Measurements from ENCODE around the gene PPP1R12B. TPM values are rescaled to one million over a fixed set of nuclear protein-coding genes. Genes with fewer than 3 reads are reported as not detected.
"Not testable (repeated sequence)": the region's sequence is repeated elsewhere in the genome, so short reads cannot be mapped to it uniquely, and the experiment has no call there.

The PPP1R12B gene
- total RNA-seq, 1 experiment from 2014 or later, result 23.0 TPM

DNA sequence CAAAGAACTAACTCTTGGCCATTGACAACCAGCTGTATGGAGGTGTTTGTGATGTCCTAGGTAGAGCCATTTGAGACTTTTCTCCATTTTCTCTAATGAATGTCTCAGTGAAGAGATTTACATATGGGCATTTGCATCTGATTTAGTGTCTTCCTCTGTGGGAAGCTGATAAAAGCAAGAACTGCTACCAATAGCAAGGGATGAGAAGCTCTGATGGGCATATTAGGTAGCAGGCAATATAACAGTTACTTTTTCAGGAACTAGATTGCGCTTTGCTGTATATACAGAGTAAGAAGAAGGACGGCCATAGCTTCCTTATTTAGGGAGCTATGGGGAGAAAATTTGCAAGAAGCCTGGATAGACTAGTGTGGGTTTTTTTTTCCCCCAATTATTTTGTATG is 192.4 kb downstream of the PPP1R12B start:
- not testable (repeated sequence) for H3K27me3 ChIP-seq (replicated peaks); H3K4me3 ChIP-seq; H3K27ac ChIP-seq; H3K9me3 ChIP-seq (replicated peaks); DNase-seq (ENCODE audit: low read depth in 1 of 2, low spot score in 2 of 2); H3K36me3 ChIP-seq
- peaks cover 13% of the 10 kb centered on the region for H3K4me1 ChIP-seq (replicated peaks)

DNA sequence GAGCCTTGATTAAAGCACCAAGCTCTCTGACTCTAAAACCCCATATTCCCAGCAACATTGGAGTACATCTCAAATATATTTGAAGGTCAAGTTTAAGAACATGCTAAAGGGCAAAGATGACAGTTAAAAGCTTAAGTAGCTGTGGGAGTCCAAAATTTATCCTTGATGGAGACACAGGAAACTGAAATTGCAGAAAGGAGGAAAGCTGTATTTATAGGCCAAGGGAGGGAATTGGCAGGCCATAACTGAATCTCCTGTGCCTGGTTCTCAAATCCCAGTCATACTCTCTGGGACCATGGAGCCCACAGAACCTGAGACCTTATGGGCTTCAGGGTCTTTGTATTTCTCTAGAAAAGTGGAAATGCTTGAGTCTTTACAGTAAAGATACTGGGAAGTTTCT is 193.9 kb downstream of the PPP1R12B start:
- not testable (repeated sequence) for H3K9me3 ChIP-seq (replicated peaks); DNase-seq (ENCODE audit: low read depth in 1 of 2, low spot score in 2 of 2); H3K4me3 ChIP-seq; H3K27me3 ChIP-seq (replicated peaks); H3K36me3 ChIP-seq; H3K27ac ChIP-seq
- H3K4me1 ChIP-seq (replicated peaks), result peaks cover 13% of the 10 kb centered on the region

DNA sequence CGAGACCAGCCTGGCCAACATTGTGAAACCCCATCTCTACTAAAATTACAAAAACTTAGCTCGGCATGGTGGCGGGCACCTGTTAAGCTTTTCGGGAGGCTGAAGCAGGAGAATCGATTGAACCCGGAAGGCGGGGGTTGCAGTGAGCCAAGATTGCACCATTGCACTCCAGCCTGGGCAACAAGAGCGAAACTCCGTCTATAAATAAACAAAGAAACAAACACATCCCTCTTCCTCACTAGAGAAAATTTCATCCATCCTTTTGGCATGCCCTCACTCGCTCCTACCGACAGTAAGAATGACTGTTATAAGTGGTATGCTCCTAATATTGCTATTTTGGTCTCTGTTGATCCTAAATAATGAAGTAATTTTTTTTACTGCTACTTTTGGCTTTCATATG is 195.0 kb downstream of the PPP1R12B start:
- DNase-seq (ENCODE audit: low read depth in 1 of 2, low spot score in 2 of 2), result peak in 1 of 2 experiments; percentile 35
- H3K9me3 ChIP-seq (replicated peaks); H3K4me3 ChIP-seq; H3K27me3 ChIP-seq (replicated peaks); H3K36me3 ChIP-seq; H3K27ac ChIP-seq: not testable (repeated sequence)
- peaks cover 13% of the 10 kb centered on the region for H3K4me1 ChIP-seq (replicated peaks)

DNA sequence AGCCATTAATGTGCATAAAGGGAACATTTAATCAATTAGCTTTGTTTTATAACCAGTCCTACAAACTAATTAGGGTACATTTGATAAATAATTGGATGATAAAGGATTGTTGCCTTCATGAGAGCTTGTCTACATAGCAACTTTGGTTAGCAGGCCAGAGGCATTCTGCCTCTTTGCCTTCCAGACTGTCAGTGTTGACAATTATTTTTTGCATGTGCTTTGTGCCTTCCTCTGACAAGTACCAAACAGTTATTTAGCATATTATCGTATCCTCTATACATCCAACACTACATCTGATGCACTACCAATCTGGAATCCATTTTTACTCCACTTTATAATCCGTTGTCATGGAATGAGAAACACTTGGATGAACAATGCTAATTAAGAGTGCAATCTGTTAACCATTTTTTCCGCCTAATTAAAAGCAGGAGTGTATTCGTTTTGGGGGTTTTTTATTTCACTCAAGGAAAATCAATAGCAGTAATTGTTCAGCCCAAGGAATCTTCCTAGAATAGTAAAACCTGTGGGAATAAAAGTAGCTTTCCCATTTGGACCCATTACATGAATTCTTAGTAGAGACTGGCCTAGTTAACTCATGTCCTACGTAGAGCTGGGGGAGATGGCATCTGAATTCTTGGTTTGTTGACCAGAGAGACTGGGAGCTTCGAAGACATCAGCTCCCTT is 196.4 kb downstream of the PPP1R12B start:
- not testable (repeated sequence) for H3K36me3 ChIP-seq; H3K4me3 ChIP-seq; H3K27ac ChIP-seq; H3K4me1 ChIP-seq (replicated peaks); DNase-seq (ENCODE audit: low read depth in 1 of 2, low spot score in 2 of 2); H3K9me3 ChIP-seq (replicated peaks); H3K27me3 ChIP-seq (replicated peaks)

DNA sequence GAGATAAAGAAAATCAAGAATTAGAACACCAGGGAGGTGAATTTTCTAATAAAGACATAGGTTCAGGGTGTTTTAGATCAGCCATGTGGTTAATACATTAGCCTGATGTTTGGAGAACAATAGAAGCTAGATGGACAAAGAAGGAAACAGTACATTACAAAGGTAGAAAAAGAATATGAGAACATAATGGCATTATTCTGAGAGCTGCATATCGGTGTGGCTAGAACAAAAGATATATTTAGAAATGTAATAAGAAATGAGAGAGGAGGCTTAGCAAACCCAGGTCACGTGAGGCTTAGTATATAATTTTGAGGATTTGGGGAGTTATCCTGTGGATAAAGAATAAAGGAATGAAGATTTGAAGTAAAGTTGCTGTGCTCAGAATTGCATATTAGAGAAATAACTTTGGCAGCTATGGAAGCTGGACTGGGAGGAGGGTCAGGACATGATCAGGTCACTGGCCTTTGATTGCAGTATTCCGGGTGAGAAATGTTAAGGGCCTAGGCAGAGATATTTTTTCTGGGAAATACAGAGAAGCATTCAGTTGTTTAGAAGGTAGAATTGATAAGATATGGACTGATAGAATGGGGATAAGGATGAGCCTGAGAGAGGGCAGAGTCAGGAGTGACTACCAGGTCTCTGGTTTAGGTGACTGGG is 197.3 kb downstream of the PPP1R12B start:
- not testable (repeated sequence) for H3K9me3 ChIP-seq (replicated peaks); DNase-seq (ENCODE audit: low read depth in 1 of 2, low spot score in 2 of 2); H3K27me3 ChIP-seq (replicated peaks); H3K36me3 ChIP-seq; H3K4me1 ChIP-seq (replicated peaks); H3K27ac ChIP-seq; H3K4me3 ChIP-seq

DNA sequence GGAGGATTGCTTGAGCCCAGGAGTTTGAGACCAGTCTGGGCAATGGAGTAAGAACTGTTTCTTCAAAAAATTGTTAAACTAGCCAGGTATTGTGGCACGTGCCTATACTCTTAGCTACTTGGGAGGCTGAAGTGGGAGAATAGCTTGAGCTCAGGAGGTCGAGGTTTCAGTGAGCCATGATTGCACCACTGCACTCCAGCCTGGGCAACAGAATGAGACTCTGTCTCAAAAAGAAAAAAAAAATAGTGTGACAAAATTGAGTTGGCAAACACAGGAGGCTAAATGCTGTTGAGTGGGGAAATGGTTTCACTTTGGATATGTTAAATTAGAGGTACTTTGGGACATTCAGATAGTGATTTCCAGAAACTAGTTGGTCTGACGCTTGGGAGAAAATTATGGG is 197.9 kb downstream of the PPP1R12B start:
- H3K27me3 ChIP-seq (replicated peaks); H3K36me3 ChIP-seq; H3K4me3 ChIP-seq; H3K4me1 ChIP-seq (replicated peaks); H3K27ac ChIP-seq; DNase-seq (ENCODE audit: low read depth in 1 of 2, low spot score in 2 of 2); H3K9me3 ChIP-seq (replicated peaks): not testable (repeated sequence)

DNA sequence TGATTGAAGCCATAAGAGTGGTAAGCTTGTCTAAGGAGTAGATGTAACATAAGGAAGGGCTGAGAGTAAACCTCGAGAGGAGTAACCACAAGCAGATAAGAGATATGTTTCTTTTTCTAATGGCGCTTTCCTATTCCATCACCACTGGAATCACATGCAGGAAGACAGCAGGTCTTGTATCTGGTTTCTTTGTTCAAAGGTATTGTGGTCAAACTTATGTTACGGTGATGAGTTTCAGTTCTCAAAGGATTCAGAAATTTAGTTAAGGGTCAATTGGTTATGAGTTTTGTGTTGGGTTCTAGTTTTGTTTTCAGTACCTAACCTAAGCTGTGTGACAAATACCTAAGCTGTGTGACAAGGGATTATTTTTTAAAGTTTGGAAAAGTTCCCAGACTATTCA is 198.3 kb downstream of the PPP1R12B start:
- H3K27ac ChIP-seq; H3K36me3 ChIP-seq; H3K27me3 ChIP-seq (replicated peaks); H3K4me3 ChIP-seq; H3K4me1 ChIP-seq (replicated peaks); H3K9me3 ChIP-seq (replicated peaks); DNase-seq (ENCODE audit: low read depth in 1 of 2, low spot score in 2 of 2): not testable (repeated sequence)

DNA sequence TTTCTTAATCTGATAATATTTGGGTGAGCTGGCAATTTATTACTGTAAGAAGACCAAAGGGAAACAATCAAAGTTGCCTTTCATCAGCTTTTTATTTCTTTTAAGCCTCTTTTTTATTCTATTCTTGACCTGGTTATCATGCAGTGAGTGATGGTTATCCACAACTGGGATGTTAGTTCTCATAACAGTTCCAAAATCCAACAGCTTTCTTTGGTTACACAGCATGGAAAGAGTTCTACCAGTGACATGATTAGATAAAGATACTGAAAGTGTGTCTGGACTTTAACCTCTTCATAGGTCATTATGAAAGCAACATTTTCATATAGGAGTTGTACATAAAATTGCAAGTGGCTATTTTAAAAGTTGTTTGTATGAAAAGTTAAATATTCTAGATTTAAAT is 198.7 kb downstream of the PPP1R12B start:
- H3K4me3 ChIP-seq, result no peak overlapping the region
- no peaks in the 10 kb centered on the region for H3K36me3 ChIP-seq
- H3K27me3 ChIP-seq (replicated peaks), result no peaks in the 10 kb centered on the region
- no peak for DNase-seq (ENCODE audit: low read depth in 1 of 2, low spot score in 2 of 2)
- peaks cover 6% of the 10 kb centered on the region for H3K4me1 ChIP-seq (replicated peaks)
- H3K9me3 ChIP-seq (replicated peaks), result no peaks in the 10 kb centered on the region
- H3K27ac ChIP-seq, result no peak overlapping the region

DNA sequence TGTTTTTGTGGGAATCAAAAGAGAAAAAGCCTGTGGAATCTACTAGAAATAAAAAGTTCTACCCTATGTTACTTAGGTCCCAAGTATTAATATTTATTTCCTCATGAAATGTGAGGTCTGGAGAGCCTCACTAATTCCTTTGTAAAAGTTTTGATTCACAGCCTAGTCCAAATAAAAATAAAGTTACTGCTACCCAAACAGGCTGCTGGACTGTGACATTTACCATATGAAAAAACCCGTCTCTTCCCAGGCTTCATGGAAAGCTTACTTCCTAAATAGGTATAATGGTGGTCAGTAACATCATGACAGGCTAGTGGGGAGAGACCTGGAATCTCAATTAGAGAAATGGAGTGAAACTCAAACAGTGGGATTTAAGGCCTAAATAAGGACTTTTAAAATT is 201.6 kb downstream of the PPP1R12B start:
- H3K4me3 ChIP-seq; H3K27me3 ChIP-seq (replicated peaks); H3K36me3 ChIP-seq; H3K27ac ChIP-seq; DNase-seq (ENCODE audit: low read depth in 1 of 2, low spot score in 2 of 2); H3K9me3 ChIP-seq (replicated peaks): not testable (repeated sequence)
- H3K4me1 ChIP-seq (replicated peaks), result peaks cover 15% of the 10 kb centered on the region

DNA sequence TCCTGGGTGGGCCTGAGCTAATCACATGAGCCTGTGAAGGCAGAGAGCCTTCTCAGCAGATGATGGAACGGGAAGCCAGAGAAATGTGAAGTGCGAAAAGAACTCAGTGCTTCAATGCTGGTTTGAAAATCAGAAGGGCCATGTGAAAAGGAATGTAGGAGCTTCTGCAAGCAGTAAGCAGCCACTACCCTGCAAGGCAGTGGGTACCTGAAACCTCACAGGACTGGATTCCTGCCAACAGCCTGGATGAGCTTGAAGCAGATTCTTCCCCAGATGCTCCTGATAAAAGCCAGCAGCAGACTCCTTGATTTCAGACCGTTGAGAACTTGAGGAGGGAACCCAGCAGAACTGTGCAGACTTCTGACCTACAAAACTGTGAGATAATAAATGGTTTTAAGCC is 203.2 kb downstream of the PPP1R12B start:
- H3K27me3 ChIP-seq (replicated peaks), result no peaks in the 10 kb centered on the region
- no peaks in the 10 kb centered on the region for H3K9me3 ChIP-seq (replicated peaks)
- no peak for DNase-seq (ENCODE audit: low read depth in 1 of 2, low spot score in 2 of 2)
- H3K36me3 ChIP-seq, result no peaks in the 10 kb centered on the region
- H3K27ac ChIP-seq, result no peak overlapping the region
- H3K4me1 ChIP-seq (replicated peaks), result peaks cover 15% of the 10 kb centered on the region
- H3K4me3 ChIP-seq, result no peak overlapping the region

DNA sequence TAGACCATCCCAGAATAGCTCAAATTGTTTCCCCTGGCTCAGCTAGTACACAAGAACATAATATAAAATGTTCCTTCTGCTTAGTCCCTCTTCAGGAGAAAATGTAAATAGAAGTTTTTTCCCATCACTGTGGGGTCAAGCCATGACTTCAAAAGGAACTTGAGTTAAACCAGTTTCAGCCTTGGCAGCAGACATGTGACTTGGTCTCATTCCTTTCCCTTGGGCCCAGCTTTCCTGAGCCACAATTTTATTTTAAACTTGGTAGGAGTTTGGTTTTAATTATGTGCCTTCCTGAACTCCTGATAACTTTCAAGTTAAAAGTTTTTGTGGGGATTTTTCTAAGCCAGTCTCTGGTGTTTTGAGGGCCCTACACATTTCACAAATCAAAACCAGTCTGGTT is 204.1 kb downstream of the PPP1R12B start:
- not testable (repeated sequence) for H3K27ac ChIP-seq; DNase-seq (ENCODE audit: low read depth in 1 of 2, low spot score in 2 of 2); H3K4me3 ChIP-seq; H3K9me3 ChIP-seq (replicated peaks); H3K27me3 ChIP-seq (replicated peaks); H3K36me3 ChIP-seq
- peaks cover 15% of the 10 kb centered on the region for H3K4me1 ChIP-seq (replicated peaks)

DNA sequence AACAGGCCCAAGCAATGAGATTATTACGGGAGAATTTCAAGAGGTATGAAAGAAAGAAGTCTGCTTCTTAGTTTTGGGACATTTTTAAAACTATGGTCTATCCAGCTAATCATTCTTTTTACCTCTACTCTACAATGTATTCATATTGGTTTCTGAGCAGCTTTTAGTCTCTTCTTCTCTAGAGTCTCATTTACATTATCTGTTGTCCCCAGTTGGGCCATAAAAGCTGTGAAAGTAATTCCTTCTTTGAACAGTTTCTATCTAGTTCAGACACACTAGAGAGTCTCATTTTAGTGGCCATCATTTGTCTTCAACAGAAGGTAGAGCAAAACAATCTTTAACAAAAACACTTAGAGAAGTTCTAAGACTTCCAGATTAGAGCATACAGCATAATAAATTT is 204.6 kb downstream of the PPP1R12B start:
- H3K4me3 ChIP-seq; H3K27ac ChIP-seq; H3K9me3 ChIP-seq (replicated peaks); DNase-seq (ENCODE audit: low read depth in 1 of 2, low spot score in 2 of 2); H3K36me3 ChIP-seq; H3K27me3 ChIP-seq (replicated peaks): not testable (repeated sequence)
- peaks cover 15% of the 10 kb centered on the region for H3K4me1 ChIP-seq (replicated peaks)

DNA sequence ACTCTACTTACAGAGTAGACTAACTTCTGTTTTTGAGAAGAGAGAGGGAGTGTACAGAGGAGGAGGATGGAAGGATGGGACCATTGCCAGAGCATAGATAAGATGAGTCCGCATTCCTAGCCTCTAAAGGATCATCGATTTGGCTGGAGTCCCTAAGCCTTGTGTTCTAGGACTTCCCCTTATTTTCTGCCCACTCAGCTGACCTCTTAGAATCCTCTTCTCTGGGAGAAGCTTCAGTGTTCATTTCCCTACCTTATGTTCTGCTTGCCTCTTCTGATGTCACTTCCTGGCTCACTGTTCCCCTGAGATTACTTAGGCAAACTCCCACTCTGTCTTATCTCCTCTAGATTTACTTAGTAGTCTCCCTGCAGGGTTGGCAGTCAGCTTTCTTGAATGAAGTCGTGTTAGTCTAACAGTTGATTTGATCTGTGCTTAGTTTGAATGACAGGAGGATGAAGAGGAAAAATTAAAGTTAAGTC is 205.1 kb downstream of the PPP1R12B start:
- H3K4me1 ChIP-seq (replicated peaks), result peaks cover 15% of the 10 kb centered on the region
- DNase-seq (ENCODE audit: low read depth in 1 of 2, low spot score in 2 of 2), result no peak
- no peak overlapping the region for H3K4me3 ChIP-seq
- H3K27ac ChIP-seq, result no peak overlapping the region
- H3K36me3 ChIP-seq, result no peaks in the 10 kb centered on the region
- H3K27me3 ChIP-seq (replicated peaks), result no peaks in the 10 kb centered on the region
- H3K9me3 ChIP-seq (replicated peaks), result no peaks in the 10 kb centered on the region

DNA sequence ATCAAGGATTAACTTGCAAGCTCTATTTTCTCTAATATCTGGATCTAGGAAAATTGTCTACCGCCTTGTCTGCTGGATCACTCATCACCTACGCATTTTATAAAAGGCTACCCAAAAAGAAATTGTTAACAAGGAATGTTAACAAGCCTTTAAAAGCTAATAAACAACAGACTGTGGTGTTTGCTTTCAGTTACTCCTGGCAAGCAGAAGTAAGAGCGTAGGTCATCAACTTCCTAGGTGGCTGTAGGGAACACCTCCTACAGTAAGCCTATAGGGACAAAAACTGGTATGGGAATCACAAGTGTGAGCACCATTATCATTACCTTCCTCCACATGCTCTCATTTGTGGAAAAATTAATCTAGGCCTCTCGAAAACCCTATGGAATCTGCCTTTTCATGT is 206.1 kb downstream of the PPP1R12B start:
- H3K4me3 ChIP-seq; H3K9me3 ChIP-seq (replicated peaks); H3K36me3 ChIP-seq; H3K27me3 ChIP-seq (replicated peaks): not testable (repeated sequence)
- H3K4me1 ChIP-seq (replicated peaks), result peaks cover 15% of the 10 kb centered on the region
- DNase-seq (ENCODE audit: low read depth in 1 of 2, low spot score in 2 of 2), result peak in 1 of 2 experiments; percentile 42
- peak overlapping the region; percentile 38; the same call in 1 of the 2 replicates for H3K27ac ChIP-seq

DNA sequence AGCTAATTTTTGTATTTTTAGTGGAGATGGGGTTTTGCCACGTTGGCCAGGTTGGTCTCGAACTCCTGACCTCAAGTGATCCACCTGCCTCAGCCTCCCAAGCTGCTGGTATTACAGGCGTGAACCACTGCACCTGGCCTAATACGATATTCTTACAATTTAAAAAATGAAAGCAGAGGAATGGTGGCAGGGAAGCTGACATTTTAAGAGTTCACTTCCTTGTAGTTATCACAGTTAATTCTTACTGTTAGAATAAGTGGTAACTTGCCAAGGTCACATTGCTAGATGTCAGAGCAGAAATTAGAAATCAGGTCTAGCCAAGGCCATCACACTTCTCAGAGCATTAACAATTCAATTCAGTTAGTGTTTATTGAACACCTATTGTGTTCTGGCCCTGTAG is 207.5 kb downstream of the PPP1R12B start:
- H3K27ac ChIP-seq; H3K27me3 ChIP-seq (replicated peaks); H3K9me3 ChIP-seq (replicated peaks); DNase-seq (ENCODE audit: low read depth in 1 of 2, low spot score in 2 of 2); H3K4me3 ChIP-seq; H3K36me3 ChIP-seq: not testable (repeated sequence)
- H3K4me1 ChIP-seq (replicated peaks), result peaks cover 15% of the 10 kb centered on the region
